SH-SY5Y (cell line): ENCODE results near the gene NLRC4.

ENCODE experiments used
- GATA2 ChIP-seq: IDR thresholded peaks from 2 replicates; pipeline ENCODE4 v1.6.1; 2011; ENCODE audit warnings: mild to moderate bottlenecking, low read depth, low read length
- GATA3 ChIP-seq: IDR thresholded peaks from 2 replicates; pipeline ENCODE4 v1.6.1; 2011; ENCODE audit warnings: low read depth, mild to moderate bottlenecking, low read length, moderate library complexity

DNA sequence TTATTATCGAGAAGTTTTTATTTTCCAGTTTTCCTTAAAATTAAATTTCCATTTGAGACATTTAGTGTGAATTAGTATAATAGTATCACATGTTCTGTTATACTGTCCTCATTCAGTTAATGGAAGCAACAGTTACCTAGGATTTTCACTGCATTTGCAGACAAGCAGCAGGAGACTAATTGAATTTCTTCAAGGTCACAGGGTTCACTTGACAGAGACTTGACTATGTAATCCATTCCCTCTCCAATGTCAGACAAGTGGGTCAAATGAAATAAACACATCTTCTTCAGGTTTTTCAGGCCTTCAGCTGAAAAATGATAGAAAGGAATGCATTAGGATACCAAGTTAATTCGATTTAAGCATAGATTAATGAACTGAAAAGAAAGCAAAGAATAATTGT is 26.7 kb downstream of the NLRC4 start:
- TF ChIP-seq GATA2 (no peak), GATA3 (no peak)
